GM19099 (cell line): ENCODE measurements around the gene DCAKD.

ENCODE experiments used
- POLR2A ChIP-seq: IDR thresholded peaks from 3 replicates; pipeline ENCODE4 v1.6.1; 2011; ENCODE audit warnings: low read depth; ENCODE audit not compliant: insufficient read length; ENCODE audit errors: extremely low read depth

Gene DCAKD

GRCh38 chr17:44981221-44981968 is 70.0 kb downstream of the DCAKD start:
- TF ChIP-seq POLR2A, result no peak

- TF ChIP-seq POLR2A, result no peak
Measured at GRCh38 chr17:44979426-44979995, 71.9 kb downstream of the DCAKD start.

GRCh38 chr17:44978807-44979206 is 72.6 kb downstream of the DCAKD start:
- no peak for TF ChIP-seq POLR2A

- no peak for TF ChIP-seq POLR2A
Measured at GRCh38 chr17:44977814-44978550, 73.5 kb downstream of the DCAKD start.

- TF ChIP-seq POLR2A, result no peak
Measured at GRCh38 chr17:44977065-44977464, 74.4 kb downstream of the DCAKD start.

GRCh38 chr17:44976206-44976605 is 75.2 kb downstream of the DCAKD start:
- no peak for TF ChIP-seq POLR2A
